HG03439 (cell line): ENCODE measurements around the gene BMF.

ENCODE experiments used
- ATAC-seq: cut with Tn5 transposase; IDR thresholded peaks from one replicate; pipeline ENCODE4 v1.9.1; 2021; ENCODE audit warnings: mild to moderate bottlenecking, moderate library complexity; ENCODE audit not compliant: unreplicated experiment

BMF gene

DNA sequence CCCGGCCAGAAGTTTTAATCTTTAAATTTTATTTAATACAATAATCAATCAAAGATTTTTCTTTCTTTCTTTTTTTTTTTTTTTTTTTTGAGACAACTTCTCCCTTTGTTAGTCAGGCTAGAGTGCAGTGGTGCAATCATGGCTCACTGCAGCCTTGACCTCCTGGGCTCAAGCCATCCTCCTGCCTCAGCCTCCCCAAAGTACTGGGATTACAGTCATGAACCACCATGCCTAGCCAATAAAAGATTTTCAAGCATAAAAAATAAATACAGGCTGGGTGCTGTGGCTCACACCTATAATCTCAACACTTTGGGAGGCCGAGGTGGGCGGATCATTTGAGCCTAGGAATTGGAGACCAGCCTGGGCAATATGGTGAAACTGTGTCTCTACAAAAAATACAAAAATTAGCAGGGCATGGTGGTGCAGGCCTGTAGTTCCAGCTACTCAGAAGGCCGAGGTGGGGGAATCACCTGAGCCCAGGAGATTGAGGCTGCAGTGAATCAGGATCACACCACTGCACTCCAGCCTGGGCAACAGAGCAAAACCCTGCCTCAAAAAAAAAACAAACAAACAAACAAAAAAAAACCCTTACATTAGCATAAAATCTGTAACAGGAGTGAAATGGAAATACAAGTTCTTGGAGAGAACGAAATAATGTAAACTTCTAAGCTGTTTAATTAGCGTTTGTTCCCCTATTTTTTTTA, 40.6 kb downstream of the BMF start:
- ATAC-seq: no peak

DNA sequence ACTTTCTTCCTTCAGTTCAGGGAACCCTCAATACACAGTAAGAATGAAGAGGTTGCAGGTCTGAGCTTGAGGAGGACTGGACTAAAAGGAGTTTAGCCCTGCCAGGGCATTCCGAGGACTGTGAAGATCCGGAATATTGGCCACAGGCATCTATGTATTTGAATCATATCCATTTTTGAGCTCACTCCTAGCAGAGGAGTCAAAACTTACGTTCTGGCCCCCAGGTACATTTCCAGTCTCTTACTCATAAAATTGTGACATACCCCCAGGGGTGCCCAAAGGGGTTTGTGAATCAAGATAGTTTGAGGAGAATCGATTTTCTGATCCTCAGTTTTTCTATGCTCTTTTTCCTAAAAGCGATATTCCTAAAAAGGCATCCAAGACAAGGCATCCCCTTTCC, 42.1 kb downstream of the BMF start:
- no peak for ATAC-seq

DNA sequence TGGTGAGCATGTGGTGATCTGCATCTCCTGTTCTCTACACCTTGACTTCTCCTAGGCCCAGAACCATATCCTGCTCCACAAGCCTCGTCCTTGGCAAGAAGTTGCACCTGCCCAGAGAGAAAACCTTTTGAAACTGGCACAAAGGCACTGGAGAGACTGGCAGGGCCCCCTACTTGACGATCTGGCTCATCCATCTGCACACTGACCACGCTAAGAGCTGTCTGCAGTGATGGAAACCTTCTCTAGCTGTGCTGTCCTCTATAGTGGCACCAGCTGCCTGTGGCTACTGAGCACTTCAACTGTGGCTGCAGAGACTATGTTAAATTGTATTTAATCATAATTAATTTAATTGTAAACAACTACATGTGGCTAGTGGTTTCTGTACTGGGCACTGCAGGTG, 43.5 kb downstream of the BMF start:
- no peak for ATAC-seq

DNA sequence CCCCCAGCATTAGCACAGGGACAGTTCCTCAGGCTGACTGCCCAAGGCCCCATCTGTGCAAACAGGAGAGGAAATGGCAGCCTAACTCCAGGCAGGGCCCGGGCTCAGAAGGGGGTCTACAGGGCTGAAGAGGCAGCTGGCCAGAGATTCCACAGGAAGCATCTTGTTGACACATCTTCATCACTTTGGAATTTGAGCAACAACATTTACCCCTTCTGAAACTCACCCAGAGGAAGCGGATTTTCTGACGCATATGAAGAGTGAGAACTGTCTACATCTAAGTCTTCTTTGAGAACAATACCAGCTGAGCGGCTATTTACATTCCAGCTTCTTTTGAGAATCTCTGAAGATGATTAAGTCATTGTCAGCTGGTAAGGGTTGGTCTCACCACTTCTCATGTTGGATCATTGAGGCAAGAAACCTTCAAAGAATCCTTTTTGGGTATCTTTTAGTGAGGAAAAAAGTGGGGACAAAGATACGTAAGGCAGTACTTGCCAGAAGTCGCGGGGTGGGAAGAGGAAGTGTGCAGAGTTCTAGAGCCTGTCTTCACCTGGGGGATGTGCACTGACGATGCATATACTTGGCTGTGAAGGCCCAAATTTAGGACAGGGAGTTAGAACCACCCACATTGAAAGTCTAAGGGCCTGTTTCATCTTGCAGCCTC, 44.3 kb downstream of the BMF start:
- ATAC-seq: peak; percentile 42

DNA sequence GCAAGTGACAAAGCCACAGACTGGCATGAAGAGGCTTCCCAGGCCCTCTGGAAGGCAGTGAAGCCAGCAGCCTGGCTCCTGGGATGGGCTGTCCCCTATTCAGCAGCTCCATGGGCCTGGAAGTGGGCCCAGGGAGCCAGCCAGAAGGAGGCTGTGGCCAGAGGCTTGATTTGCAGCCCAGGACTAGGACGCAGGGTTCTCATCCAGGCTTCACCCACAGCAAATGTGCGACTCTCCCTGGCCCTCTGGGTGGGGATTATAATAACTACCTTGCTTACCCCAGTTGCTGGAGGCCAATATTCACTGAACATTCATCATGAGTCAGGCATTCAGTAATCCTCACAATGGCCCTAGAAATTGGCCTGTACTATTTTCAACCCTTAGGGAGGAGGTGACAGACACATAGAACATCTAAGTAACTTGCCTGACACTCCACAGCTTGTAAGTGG, 45.1 kb downstream of the BMF start:
- no peak for ATAC-seq

DNA sequence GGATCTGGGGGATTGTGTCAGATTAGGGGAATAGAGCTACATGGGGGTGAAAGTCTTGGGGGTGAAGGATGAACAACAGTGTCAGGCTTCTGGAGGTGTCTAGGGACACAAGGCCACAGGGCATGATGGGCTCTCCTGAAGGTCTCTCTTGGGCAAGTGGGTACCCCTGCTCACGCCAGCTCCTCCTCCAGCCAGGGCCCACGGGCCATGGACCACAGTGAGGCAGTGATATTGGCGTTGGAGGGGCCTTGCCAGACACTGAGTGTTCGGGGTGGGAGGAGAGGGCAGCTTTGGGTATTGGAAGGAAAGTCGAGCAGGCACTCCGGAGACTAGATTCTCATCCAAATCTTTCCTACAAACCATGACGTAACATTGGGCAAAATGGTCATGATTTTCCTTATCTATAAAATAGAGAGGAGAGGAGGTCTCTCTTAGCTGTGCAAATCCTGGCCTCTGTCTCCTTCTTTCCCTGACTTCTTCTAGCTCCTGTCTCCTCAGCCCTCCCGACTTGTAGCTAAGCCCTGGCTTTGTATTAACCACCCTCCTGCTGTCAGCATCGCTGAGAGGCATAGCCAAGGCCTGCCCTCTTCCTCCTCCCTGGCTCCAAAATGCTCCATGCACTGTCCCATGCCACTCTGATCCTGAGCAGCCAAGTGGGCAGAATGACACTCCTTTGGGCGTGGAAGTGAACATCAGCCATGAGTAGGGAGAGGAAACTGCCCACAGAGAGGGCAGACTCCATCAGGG, 45.7 kb downstream of the BMF start:
- no peak for ATAC-seq

DNA sequence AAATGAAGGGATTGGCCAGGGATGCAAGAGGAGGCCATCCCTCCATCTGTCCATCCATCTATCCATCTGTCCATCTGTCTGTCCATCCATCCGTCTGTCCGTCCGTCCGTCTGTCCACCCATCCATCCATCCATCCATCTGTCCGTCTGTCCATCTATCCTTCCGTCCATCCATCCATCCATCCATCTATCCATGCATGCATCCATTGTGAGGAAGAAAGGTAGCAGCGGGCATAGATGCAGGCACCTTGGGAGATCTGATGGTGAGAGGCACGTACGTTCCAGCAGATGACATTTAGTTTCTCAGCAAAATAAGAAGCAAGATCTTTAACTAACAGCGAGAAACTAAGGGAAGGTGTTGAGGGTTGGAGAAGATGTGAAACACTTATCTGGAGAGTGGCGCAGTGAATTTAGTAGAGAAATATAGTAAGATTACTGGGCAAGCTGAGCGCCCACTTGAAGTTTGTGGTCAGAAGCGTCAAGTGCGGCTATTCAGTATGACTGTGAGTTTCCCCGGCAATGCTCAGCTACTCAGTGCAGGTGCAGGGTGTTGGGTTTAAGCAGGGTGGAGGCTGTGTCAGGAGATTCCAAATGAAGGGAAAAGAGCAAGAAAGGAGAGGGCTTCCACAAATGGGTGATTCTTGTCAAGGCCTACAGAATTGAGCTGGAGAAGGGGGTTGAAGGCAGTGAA, 47.3 kb downstream of the BMF start:
- ATAC-seq: peak; percentile 66

DNA sequence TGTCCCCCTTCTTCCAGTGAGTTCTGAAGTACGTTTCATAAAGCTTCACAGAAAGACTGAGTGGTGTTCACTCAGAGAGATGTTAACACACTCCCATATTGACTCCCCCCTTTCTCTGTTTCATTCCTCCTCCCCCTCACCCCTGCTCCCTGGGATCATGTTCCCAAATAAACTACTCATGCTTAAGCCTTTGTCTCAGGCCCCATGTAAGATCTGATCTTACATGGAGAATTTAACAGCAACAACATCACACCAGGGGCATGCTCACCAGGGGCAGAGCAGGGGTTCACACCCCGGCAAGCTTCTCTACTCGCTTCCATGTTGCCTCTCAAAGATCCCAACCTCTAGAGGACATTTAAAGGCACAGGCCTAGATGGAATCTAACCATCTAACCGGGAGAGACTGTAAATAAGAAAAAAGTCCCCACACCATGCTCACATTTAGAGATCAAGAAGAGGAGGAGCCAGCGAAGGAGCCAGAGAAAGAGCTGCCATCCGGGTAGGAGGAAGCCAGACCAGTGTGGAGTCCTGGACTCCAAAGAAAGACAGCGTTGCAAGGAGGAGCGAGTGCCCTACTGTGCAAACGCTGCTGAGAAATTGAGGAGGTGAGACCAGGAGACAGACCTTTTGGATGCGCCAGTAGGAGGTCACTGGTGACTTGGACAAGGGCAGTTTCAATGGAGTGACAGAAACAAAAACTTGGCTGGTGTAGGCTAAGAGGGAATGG, 48.3 kb downstream of the BMF start:
- ATAC-seq: no peak

DNA sequence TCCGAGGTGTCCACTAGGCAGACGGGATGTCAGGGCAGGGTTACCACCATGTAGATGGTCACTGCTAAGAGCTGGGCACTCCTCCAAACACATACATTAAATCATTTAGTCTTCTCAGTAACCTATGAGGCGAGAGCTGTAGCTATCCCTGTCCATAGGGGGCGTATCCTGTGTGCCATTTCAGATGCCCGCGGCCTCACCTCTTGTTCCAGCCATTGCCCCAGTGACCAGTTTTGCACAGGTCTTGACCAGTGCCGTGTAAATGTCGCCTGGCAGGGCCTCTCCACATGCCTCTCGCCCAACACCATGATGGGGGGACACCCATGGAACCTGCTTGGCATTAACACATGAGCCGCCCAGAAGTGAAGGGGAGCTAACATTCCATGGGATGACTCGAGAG, 48.9 kb downstream of the BMF start:
- ATAC-seq: no peak

DNA sequence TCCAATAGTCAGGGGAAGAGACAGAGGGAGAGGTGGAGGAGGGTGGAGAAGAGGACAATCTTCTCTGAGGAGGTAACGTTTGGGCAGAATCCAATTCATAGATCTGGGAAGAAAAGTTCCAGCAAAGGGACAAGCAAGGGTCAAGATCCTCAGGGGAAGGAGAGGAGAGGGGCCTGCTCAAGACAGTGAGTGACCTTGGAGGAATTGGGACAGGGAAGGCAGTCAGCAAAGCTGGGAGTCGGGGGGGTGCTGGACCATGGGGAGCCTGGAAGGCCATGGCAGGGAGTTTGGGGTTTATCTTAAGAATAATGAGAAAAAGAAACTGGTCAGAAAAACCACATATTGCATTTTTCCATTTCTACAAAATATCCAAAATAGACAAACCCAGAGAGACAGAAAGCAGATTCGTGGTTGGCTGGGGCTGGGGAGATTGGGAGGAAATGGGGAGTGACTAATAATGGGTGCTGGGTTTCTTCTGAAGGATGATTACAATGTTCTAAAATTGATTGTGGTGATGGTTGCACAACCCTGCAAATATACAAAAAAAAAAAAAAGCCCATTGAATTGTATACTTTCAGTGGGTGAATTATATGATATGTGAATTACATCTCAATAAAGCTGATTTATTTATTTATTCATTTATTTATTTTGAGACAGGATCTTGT, 50.1 kb downstream of the BMF start:
- ATAC-seq: no peak

DNA sequence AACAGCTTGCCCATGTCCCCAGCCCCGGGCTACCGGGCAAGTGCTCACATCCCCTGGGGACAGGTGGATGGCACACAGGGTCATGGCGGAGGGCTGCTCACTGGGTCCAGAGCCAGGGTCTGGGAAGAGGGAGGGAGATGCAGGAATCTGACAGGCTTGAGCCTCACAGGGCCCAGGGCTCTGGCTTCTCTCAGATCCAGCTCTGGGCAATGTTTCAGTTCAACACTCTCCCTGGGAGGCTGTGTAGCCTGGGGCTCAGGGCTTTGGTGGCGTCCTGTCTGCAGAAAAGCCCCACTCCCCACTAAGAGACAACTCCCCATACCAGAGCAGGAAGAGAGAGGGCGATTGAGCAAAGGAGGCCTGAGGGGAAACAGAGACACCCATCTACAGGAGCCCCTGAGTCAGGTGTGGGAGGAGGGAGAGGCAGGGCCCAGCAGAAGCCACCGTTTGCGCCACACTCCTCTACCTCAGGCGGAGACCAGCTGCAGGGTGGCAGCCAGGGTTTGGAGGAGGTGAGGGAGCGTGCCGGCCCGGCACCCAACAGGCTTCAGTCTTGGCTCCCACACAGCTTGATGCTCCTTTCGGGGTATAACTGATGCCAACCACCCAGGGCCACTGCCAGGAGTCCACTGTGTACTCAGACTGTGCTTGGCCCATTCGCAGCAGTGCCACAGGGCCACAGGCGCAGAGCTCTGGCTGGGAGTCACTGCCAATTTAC, 52.9 kb downstream of the BMF start:
- no peak for ATAC-seq

DNA sequence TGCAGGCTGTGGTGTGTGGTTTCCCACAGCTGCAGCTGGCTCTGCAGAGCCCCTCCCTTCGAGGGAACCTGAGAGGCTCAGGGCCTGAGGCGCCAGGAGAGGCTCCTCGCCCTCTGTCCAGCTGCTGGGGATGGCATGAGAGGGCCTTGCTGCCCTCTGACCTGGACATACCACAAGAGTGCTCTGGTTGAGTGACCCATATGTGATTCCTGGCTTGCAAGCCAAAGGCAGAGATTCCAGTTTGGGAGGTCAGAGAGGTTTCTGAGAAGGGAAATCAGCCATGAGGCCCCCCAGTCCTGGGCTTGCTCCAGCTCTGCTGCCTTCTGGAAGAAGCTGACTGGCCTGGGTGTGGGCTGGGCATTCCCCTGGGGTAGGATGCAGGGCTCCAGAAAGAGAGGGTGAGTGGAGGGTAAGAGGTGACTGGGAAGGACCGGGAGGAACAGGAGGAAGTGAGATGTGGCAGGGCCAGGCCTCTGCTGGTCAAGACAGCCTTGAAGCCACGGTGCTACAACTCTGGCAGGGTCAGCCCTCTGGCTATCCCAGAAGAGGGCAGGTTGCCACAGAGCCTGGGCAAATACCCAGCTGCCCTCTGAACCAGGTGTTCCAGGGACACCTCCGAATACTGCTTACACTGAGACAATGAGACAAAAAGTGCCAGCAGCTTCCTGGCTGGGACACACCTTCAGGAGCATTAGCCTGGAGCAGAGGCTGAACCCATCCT, 53.7 kb downstream of the BMF start:
- peak; percentile 66 for ATAC-seq

DNA sequence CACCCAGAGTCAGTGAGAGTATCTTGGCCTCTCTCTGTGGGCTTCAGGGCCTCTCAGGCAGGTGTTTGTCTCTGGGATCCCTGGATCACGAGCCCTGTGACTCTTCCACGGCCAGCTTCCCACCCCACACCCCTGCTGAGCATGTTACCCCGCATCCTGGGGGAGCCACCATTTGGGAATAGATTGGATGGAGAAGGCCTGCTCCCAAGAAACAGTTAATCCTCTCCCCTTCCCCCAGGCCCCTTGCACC, 54.1 kb downstream of the BMF start:
- ATAC-seq: peak; percentile 37

DNA sequence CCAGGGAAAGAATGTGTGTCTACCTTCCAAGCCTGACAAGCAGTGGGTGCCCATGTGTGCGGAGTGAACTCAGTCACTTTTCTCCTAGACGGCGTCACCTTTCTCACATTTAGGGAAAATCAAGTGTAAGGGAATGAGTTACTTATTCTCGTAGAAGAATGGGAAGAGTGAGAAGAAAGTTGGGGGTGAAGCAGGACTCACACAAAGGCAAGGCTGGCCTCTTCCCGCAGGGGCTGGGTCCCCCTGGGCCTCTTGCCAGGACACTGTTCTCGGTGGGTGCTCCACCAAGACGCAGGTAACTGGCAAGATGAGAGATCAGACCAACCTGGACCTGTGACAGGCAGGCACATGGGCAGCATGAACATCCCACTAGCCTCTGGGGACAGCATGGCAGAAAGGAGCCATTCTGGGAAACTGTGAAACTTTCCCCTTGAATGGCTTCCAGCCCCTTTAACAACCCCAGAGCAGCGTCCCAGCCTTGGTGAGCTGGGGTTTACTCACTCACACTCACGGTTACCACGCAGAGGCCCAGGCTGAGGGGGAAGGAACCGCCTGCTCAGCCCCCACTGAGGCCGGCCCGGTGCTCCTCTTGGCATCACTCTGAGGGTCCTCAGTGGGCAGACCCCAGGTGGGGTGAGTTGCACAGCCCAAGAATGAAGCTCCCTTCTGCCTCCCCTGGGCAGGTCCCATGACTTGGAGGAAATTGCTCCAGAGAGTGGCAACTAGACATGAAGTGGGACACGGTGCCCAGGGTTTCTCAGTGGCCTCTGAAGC, 54.7 kb downstream of the BMF start:
- peak; percentile 29 for ATAC-seq

DNA sequence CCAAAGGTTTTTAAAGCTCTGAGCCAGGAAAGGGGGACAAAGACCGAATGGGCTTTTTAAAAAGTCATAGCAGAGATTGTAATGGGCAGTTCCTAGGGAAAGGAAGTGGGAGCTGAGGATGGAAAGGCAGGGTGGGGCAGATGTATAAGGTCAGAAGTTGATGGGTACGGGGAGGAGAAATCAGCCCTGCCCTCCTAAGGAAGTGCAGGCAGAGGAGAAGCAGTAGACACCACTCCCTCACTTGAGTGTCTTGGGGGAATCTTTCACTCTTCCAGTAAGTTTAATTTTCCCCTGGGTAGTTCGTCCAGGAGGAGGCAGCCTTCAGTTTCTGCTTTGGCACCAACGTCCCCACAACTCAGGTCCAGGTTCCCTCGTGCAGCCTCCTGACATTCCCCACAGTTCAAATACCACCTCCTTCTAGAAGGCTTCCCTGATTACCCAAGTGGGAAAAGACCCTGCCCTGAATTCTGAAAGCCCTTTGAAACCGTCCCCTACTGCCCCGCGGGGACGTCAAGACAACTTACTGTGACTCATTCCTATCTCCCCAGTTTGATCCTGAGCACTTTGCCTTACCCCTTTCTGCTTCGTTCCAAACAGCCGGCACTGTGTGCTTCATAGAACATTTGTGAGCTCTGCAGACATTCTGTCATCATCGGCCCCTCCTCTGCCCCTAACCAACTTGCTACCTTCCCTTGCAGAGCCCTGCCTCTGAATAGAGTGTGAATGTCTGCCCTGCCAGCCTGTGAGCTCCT, 55.4 kb downstream of the BMF start:
- no peak for ATAC-seq

DNA sequence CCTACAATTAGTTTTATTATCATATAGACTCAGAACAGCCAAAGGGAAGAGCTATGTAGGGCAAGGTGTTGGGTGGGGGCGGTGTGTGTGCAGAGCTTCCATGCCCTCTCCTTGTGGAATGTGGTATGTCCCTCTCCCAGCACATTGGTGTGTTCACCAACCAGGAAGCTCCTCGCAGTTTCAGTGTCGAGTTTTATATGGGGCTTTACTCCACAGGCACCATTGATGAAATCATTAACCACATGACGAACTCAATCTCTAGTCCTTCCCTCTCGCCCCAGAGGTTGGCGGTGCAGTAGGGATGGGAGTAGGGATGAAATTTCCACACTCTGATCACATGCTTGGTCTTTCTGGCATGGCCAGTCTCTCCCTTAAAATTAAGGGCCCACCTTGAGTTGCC, 56.1 kb downstream of the BMF start:
- no peak for ATAC-seq

DNA sequence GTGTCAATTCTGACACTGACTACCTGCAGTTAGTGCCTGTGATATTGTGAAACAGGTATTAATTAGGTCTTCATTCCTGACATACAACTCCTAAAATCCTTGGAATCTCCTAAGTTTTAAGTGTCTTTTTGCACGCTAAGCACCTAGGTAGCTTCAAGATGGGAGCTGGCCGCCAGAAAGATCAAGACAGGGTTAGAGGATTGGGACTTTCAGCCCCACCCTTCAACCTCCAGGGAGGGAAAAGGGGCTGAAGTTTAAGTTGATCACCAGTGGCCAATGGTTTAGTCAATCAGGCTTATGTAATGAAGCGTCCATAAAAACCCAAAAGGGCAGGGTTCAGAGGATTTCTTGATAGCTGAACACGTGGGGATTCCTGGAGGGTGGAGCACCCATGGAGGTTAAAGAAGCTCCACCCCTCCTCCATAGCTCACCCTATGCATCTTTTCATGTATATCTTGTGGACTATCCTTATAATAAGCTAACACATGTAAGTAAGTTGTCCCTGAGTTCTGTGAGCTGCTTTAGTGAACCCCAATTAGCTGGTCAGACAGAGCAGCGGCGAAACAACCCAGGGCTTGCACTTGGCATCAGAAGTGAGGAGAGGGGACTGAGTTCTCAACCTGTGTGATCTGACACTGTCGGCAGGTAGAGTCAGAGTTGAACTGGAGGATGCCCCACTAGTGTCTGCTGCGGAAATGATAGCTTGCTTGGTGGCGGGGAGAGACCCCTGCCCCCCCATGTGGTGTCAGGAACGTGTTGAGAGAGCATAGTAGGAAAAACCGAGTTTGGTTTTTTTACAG, 56.9 kb downstream of the BMF start:
- ATAC-seq: no peak
